Right lobe of liver (tissue), 4 donors: ENCODE results near the gene TMEM74B.

ENCODE experiments used
- CTCF ChIP-seq, 4 donors: fragments of 200-600 bp in 3 of 4; fragments of 450-650 bp in 1 of 4; IDR thresholded peaks; one replicate each; pipeline versions ENCODE4 v1.5.1 to v1.8.0; 2016 to 2022; ENCODE audit warnings: antibody characterized with exemption in 4 of 4, mild to moderate bottlenecking in 2 of 4
- POLR2A ChIP-seq: fragments of 450-650 bp; IDR thresholded peaks from one replicate; pipeline ENCODE4 v1.6.1; 2017; ENCODE audit warnings: antibody characterized with exemption, mild to moderate bottlenecking
- donor health status: DM: no; HTN: no; CAD: no.
- donor health status: DM: no; HTN: no; CAD: no.
- donor health status: DM: no; HTN: yes; CAD: no.

GRCh38 chr20:1184638-1185315, at the start of gene TMEM74B:
- TF ChIP-seq CTCF (IDR thresholded peaks at IDR 0.05) = no peak
- TF ChIP-seq POLR2A = no peak
